Peyer's patch (tissue), 4 donors: ENCODE results near the gene PARPBP.
"Not testable (repeated sequence)": the region's sequence is repeated elsewhere in the genome, so short reads cannot be mapped to it uniquely, and the experiment has no call there.

Source experiments
- CTCF ChIP-seq, 6 experiments: fragments of 450-650 bp in 4 of 6; fragments of 200-600 bp in 2 of 6; sonication (generic) in 1 of 6; IDR thresholded peaks; one replicate each; pipeline ENCODE4 v1.5.1; 2017 to 2019; ENCODE audit warnings: antibody characterized with exemption in 6 of 6, mild to moderate bottlenecking in 3 of 6, moderate library complexity in 1 of 6
- POLR2A ChIP-seq, 2 donors: fragments of 450-650 bp; IDR thresholded peaks; one replicate each; pipeline ENCODE4 v1.5.1; 2017; ENCODE audit warnings: antibody characterized with exemption in 2 of 2, mild to moderate bottlenecking in 2 of 2, moderate library complexity in 2 of 2

- not testable (repeated sequence) for TF ChIP-seq CTCF, POLR2A (IDR thresholded peaks at IDR 0.05)
Observed at GRCh38 chr12:102072092-102072491, 47.9 kb upstream of the PARPBP start.
